ENCODE results near the gene LRG1.

The LRG1 gene

GRCh38 chr19:4555657-4556561 lies 16.1 kb upstream of the LRG1 start:
- Histone ChIP-seq H3K27ac (ENCODE audit: low read depth, low read length) (no peak overlapping the region), H3K4me3 (ENCODE audit: low read depth in 1 of 2, low read length in 2 of 2) (no peak overlapping the region), H3K9ac (ENCODE audit: low read length) (no peak overlapping the region), H3K9me3 (ENCODE audit: low read length) (no peaks in the 10 kb centered on the region), H3K4me1 (ENCODE audit: insufficient read depth, low read length) (no peaks in the 10 kb centered on the region), H3K36me3 (ENCODE audit: insufficient read depth, low read length) (no peaks in the 10 kb centered on the region), H3K27me3 (ENCODE audit: control insufficient read depth in 1 of 2, insufficient read depth in 2 of 2, low read length in 2 of 2) (peaks cover 0 to 6% of the 10 kb centered on the region in 2 donors)

GRCh38 chr19:4554717-4555116 lies 14.9 kb upstream of the LRG1 start:
- H3K9ac ChIP-seq (ENCODE audit: low read length), result no peak overlapping the region
- H3K27me3 ChIP-seq (ENCODE audit: control insufficient read depth in 1 of 2, insufficient read depth in 2 of 2, low read length in 2 of 2), result peaks cover 0 to 11% of the 10 kb centered on the region in 2 donors
- H3K9me3 ChIP-seq (ENCODE audit: low read length), result no peaks in the 10 kb centered on the region
- no peaks in the 10 kb centered on the region for H3K4me1 ChIP-seq (ENCODE audit: insufficient read depth, low read length)
- H3K4me3 ChIP-seq (ENCODE audit: low read depth in 1 of 2, low read length in 2 of 2), result no peak overlapping the region
- H3K27ac ChIP-seq (ENCODE audit: low read depth, low read length), result no peak overlapping the region
- H3K36me3 ChIP-seq (ENCODE audit: insufficient read depth, low read length), result no peaks in the 10 kb centered on the region

DNA sequence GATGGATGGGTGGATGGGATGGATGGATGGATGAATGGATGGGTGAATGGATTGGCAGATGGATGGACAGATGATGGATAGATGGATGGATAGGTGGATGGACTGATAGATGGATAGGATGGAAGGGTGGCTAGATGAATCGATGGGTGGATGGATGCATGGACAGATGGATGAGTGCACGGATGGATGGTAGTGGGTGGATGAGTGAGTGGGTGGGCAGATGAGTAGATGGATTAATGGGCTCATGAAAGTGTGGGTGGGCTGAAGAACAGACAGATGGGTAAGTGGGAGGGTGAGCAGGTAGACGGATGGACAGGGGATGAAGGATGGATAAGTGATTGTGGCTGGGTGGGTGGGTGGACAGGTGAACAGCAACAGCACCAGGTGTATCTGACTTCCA lies 13.9 kb upstream of the LRG1 start:
- Histone ChIP-seq H3K9me3 (ENCODE audit: low read length) (no peaks in the 10 kb centered on the region), H3K27ac (ENCODE audit: low read depth, low read length) (no peak overlapping the region), H3K36me3 (ENCODE audit: insufficient read depth, low read length) (no peaks in the 10 kb centered on the region), H3K4me3 (ENCODE audit: low read depth in 1 of 2, low read length in 2 of 2) (no peak overlapping the region), H3K27me3 (ENCODE audit: control insufficient read depth in 1 of 2, insufficient read depth in 2 of 2, low read length in 2 of 2) (peaks cover 0 to 11% of the 10 kb centered on the region in 2 donors), H3K4me1 (ENCODE audit: insufficient read depth, low read length) (no peaks in the 10 kb centered on the region), H3K9ac (ENCODE audit: low read length) (no peak overlapping the region)

DNA sequence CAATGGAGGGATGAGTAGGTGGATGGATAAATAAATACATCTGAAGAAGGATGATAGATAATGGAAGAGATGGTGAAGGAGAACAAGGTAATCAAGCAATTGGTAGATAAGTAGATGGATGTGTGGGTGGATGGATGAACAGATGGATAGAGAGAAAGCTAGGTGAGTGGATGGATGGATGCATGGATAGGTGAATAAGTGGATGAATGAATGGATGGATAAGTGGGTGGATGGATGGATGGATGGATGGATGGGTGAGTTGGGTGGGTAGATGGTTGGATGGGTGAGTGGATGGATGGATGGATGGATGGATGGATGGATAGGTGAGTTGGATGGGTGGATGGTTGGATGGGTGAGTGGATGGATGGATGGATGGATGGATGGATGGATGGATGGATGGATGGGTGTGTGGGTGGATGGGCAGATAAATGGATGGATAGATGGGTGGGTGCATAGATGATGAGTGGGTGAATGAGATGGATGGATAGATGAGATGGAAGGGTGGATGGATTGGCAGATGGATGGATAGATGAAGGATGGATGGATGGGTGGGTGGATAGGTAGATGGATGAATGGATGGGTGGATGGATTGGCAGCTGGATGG lies 13.4 kb upstream of the LRG1 start:
- no peaks in the 10 kb centered on the region for H3K9me3 ChIP-seq (ENCODE audit: low read length)
- peaks cover 0 to 11% of the 10 kb centered on the region in 2 donors for H3K27me3 ChIP-seq (ENCODE audit: control insufficient read depth in 1 of 2, insufficient read depth in 2 of 2, low read length in 2 of 2)
- H3K4me3 ChIP-seq (ENCODE audit: low read depth in 1 of 2, low read length in 2 of 2), result no peak overlapping the region
- H3K9ac ChIP-seq (ENCODE audit: low read length), result no peak overlapping the region
- no peak overlapping the region for H3K27ac ChIP-seq (ENCODE audit: low read depth, low read length)
- H3K36me3 ChIP-seq (ENCODE audit: insufficient read depth, low read length), result no peaks in the 10 kb centered on the region
- no peaks in the 10 kb centered on the region for H3K4me1 ChIP-seq (ENCODE audit: insufficient read depth, low read length)

- H3K9me3 ChIP-seq (ENCODE audit: low read length), result no peaks in the 10 kb centered on the region
- no peaks in the 10 kb centered on the region for H3K4me1 ChIP-seq (ENCODE audit: insufficient read depth, low read length)
- no peak overlapping the region for H3K9ac ChIP-seq (ENCODE audit: low read length)
- H3K4me3 ChIP-seq (ENCODE audit: low read depth in 1 of 2, low read length in 2 of 2), result no peak overlapping the region
- no peaks in the 10 kb centered on the region for H3K36me3 ChIP-seq (ENCODE audit: insufficient read depth, low read length)
- H3K27me3 ChIP-seq (ENCODE audit: control insufficient read depth in 1 of 2, insufficient read depth in 2 of 2, low read length in 2 of 2), result peaks cover 0 to 5% of the 10 kb centered on the region in 2 donors
- H3K27ac ChIP-seq (ENCODE audit: low read depth, low read length), result no peak overlapping the region
These were observed 12.6 kb upstream of the LRG1 start for GRCh38 chr19:4552525-4552819.

DNA sequence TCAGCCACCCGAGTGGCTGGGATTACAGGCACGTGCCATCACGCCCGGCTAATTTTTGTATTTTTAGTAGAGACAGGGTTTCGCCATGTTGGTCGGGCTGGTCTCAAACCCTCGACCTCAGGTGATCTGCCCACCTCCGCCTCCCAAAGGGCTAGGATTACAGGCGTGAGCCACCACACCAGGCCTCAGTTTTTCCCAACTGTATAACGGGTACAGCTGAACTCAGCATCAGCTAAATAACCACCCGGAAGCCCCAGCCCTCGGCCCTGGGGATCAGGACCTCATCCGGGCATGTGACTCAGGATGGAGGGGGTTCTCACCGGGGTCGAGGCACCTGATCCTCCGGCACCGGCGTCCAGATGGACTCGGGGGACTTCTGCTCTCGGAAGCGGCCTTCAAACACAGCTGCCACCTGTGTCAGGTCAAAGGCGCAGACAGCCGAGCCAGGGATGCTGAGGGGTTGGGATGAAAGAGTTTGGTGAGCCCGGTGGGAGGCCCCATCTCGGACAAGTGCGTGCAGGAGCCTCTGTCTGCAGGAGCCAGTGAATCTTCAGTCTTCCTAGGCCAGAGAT lies 10.7 kb upstream of the LRG1 start:
- Histone ChIP-seq H3K27ac (ENCODE audit: low read depth, low read length) (no peak overlapping the region), H3K4me1 (ENCODE audit: insufficient read depth, low read length) (no peaks in the 10 kb centered on the region), H3K36me3 (ENCODE audit: insufficient read depth, low read length) (no peaks in the 10 kb centered on the region)

GRCh38 chr19:4550018-4550417 lies 10.2 kb upstream of the LRG1 start:
- Histone ChIP-seq H3K9ac (ENCODE audit: low read length) (no peak overlapping the region), H3K27me3 (ENCODE audit: control insufficient read depth in 1 of 2, insufficient read depth in 2 of 2, low read length in 2 of 2) (peaks cover 0 to 5% of the 10 kb centered on the region in 2 donors), H3K36me3 (ENCODE audit: insufficient read depth, low read length) (no peaks in the 10 kb centered on the region), H3K4me1 (ENCODE audit: insufficient read depth, low read length) (no peaks in the 10 kb centered on the region), H3K4me3 (ENCODE audit: low read depth in 1 of 2, low read length in 2 of 2) (no peak overlapping the region), H3K9me3 (ENCODE audit: low read length) (no peaks in the 10 kb centered on the region), H3K27ac (ENCODE audit: low read depth, low read length) (no peak overlapping the region)

More for the DNA sequence above, 10.7 kb upstream of the LRG1 start:
- Histone ChIP-seq H3K4me3 (ENCODE audit: low read depth in 1 of 2, low read length in 2 of 2) (no peak overlapping the region), H3K27me3 (ENCODE audit: control insufficient read depth in 1 of 2, insufficient read depth in 2 of 2, low read length in 2 of 2) (peaks cover 0 to 5% of the 10 kb centered on the region in 2 donors), H3K9me3 (ENCODE audit: low read length) (no peaks in the 10 kb centered on the region), H3K9ac (ENCODE audit: low read length) (no peak overlapping the region)

DNA sequence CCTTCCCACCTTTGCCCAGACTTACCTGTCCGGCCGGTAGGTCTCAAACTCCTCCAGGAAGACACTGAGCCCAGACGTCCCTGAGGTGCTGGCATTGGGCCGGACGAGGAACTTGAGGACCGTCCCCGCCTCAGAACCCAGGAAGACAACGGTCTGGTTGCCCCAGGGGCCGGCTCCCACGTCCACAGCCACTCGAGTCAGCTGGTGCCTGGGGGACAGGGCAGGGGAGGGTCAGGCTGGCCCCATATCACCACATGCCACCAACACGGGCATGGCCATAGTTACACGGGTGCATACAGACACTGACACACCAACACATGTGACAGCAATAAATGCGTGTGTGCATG lies 8.4 kb upstream of the LRG1 start:
- no peaks in the 10 kb centered on the region for H3K9me3 ChIP-seq (ENCODE audit: low read length)
- H3K27ac ChIP-seq (ENCODE audit: low read depth, low read length), result no peak overlapping the region
- no peak overlapping the region for H3K4me3 ChIP-seq (ENCODE audit: low read depth in 1 of 2, low read length in 2 of 2)
- H3K9ac ChIP-seq (ENCODE audit: low read length), result no peak overlapping the region
- no peaks in the 10 kb centered on the region for H3K36me3 ChIP-seq (ENCODE audit: insufficient read depth, low read length)
- H3K4me1 ChIP-seq (ENCODE audit: insufficient read depth, low read length), result no peaks in the 10 kb centered on the region
- peaks cover 0 to 5% of the 10 kb centered on the region in 2 donors for H3K27me3 ChIP-seq (ENCODE audit: control insufficient read depth in 1 of 2, insufficient read depth in 2 of 2, low read length in 2 of 2)

- Histone ChIP-seq H3K36me3 (ENCODE audit: insufficient read depth, low read length) (no peaks in the 10 kb centered on the region), H3K4me1 (ENCODE audit: insufficient read depth, low read length) (no peaks in the 10 kb centered on the region), H3K27ac (ENCODE audit: low read depth, low read length) (no peak overlapping the region), H3K9me3 (ENCODE audit: low read length) (no peaks in the 10 kb centered on the region), H3K27me3 (ENCODE audit: control insufficient read depth in 1 of 2, insufficient read depth in 2 of 2, low read length in 2 of 2) (peaks cover 0 to 5% of the 10 kb centered on the region in 2 donors), H3K4me3 (ENCODE audit: low read depth in 1 of 2, low read length in 2 of 2) (no peak overlapping the region), H3K9ac (ENCODE audit: low read length) (no peak overlapping the region)
These were observed 7.7 kb upstream of the LRG1 start for GRCh38 chr19:4547303-4548237.

DNA sequence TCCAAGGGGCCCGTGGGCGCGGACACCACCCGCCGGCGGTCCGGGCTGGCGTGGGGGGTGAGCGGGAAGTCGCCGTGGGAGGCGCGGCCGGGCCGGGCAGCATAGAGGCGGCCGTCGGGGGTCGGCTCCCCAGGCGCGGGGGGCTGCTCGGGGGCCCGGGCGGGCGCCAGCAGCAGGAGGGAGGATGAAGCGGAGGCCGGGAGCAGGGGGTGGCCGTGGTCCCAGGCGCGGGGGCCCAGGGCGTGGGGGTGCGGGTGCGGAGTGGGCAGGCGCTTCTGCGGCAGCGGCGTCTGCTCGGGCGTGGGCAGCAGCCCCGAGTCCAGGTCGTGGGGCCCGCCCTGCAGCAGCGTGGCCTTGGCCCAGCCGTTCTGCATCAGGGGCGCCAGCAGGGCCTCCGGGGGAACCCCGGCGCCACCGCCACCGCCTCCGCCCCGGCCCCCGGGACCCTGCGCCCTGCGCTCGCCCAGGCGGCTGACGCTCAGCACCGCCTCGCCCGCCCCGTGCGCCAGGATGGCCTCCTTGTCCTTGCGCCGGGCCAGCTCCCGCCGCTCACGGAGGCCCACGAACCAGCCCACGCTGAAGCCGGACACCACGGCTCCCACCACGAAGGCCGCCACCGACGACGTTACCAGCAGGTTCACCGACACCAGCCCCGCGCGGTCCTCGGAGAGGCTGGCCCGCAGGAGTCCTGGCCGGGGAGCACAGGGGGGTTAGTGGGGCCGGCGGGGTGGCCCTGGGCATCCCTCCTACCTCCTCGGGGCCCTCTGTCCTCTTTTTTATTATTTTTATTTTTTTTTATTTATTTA lies 4.2 kb upstream of the LRG1 start:
- Histone ChIP-seq H3K27ac (ENCODE audit: low read depth, low read length) (no peak overlapping the region), H3K36me3 (ENCODE audit: insufficient read depth, low read length) (no peaks in the 10 kb centered on the region), H3K4me1 (ENCODE audit: insufficient read depth, low read length) (no peaks in the 10 kb centered on the region), H3K9ac (ENCODE audit: low read length) (no peak overlapping the region), H3K27me3 (ENCODE audit: control insufficient read depth in 1 of 2, insufficient read depth in 2 of 2, low read length in 2 of 2) (no peaks in the 10 kb centered on the region), H3K4me3 (ENCODE audit: low read depth in 1 of 2, low read length in 2 of 2) (no peak overlapping the region), H3K9me3 (ENCODE audit: low read length) (peaks cover 6% of the 10 kb centered on the region)

All from muscle layer of colon (tissue), 2 donors.